MM.1S (cell line): Measurements from ENCODE around the gene IL1RAPL2.

ENCODE experiments used
- EZH2 ChIP-seq: fragments of 300-600 bp; sonication (generic); optimal IDR thresholded peaks from 2 replicates; pipeline ENCODE3; 2017; ENCODE audit warnings: low read depth, mild to moderate bottlenecking, antibody characterized with exemption, low read length, mixed read lengths
- EZH2phosphoT487 ChIP-seq: fragments of 300-600 bp; sonication (generic); IDR thresholded peaks from 2 replicates; pipeline ENCODE4 v1.6.1; 2018; ENCODE audit warnings: antibody characterized with exemption, low read length
- TF ChIP-seq, protein P1 (sequence below): fragments of 300-600 bp; sonication (generic); IDR thresholded peaks from 2 replicates; pipeline ENCODE4 v1.5.1; 2016; ENCODE audit warnings: antibody characterized with exemption, low read length, mixed read lengths

- TF ChIP-seq, protein P1, sequence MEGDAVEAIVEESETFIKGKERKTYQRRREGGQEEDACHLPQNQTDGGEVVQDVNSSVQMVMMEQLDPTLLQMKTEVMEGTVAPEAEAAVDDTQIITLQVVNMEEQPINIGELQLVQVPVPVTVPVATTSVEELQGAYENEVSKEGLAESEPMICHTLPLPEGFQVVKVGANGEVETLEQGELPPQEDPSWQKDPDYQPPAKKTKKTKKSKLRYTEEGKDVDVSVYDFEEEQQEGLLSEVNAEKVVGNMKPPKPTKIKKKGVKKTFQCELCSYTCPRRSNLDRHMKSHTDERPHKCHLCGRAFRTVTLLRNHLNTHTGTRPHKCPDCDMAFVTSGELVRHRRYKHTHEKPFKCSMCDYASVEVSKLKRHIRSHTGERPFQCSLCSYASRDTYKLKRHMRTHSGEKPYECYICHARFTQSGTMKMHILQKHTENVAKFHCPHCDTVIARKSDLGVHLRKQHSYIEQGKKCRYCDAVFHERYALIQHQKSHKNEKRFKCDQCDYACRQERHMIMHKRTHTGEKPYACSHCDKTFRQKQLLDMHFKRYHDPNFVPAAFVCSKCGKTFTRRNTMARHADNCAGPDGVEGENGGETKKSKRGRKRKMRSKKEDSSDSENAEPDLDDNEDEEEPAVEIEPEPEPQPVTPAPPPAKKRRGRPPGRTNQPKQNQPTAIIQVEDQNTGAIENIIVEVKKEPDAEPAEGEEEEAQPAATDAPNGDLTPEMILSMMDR: no peak
- TF ChIP-seq EZH2phosphoT487 (no peak), EZH2 (no peak)
These were observed 809.8 kb downstream of the IL1RAPL2 start for GRCh38 chrX:105375816-105376215.
